HG03045 (cell line): ENCODE data around the gene CAPRIN1.
"Not testable (repeated sequence)": the region's sequence is repeated elsewhere in the genome, so short reads cannot be mapped to it uniquely, and the experiment has no call there.

ENCODE experiments used
- ATAC-seq: cut with Tn5 transposase; IDR thresholded peaks from one replicate; pipeline ENCODE4 v1.9.1; 2021; ENCODE audit warnings: mild to moderate bottlenecking, moderate library complexity; ENCODE audit not compliant: unreplicated experiment

Gene CAPRIN1

DNA sequence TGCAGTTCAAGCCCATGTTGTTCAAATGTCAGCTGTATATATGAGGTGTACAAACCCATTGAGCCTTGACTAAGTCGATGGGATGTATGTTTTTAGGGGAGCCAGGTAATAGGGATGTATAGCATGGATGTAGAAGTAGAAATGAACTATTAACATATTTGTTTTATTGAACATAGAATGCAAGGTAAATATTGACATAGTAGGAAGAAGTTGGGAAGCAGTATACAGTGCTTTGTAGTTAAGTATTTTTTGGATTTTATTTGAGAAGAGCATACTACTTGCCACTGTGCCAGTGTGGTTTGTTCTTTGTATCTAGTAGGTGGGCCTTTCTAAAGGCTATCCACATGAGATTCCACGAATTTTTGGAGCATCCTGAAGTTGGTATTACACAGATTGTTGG, 33.1 kb downstream of the CAPRIN1 start:
- no peak for ATAC-seq

DNA sequence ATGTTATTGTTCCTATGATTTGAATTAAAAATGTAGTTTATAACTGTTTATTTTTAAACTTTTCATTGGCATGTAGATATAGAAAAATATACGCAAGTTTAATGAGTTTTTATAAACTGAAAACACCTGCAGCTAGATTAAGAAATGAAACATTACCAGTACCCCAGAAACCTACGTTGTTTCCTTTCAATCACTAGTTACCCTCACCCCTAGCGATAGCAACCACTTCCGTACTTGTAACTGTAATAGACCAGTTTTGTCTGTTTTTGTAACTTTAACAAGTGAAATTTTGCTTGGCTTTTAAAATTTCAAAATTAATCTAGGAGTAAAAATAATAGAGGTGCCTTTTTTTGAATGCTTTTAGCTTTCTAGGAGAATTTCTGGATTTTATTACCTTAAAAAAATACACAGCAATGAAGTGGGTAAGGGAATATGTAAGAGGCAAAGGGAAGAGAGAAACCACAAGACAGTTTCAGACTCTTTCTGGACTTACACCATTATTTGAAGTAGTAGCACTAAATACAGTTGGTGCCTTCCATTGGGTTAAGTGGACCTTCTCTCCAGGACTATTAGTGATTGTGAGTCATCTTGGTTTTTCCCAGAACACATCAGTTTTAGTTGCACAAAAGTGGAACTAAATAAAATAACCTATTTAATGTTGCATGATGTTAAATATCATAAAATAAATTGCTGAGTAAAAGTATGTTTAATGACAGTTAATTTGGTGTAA, 35.2 kb downstream of the CAPRIN1 start:
- ATAC-seq: no peak

- no peak for ATAC-seq
Measured at GRCh38 chr11:34091825-34092224, 40.3 kb downstream of the CAPRIN1 start.

- not testable (repeated sequence) for ATAC-seq
Measured at GRCh38 chr11:34094900-34095299, 43.4 kb downstream of the CAPRIN1 start.

- ATAC-seq: no peak
Measured at GRCh38 chr11:34098813-34099212, 47.3 kb downstream of the CAPRIN1 start.

- ATAC-seq: no peak
Measured at GRCh38 chr11:34104680-34105078, 53.1 kb downstream of the CAPRIN1 start.

GRCh38 chr11:34105079-34105956, 53.8 kb downstream of the CAPRIN1 start, which contains the start of gene NAT10:
Gene NAT10, plus strand, starts transcription at chr11:34105629. Its CDS starts 2,597 bp downstream, at chr11:34108226.
- ATAC-seq: peak; percentile 86

DNA sequence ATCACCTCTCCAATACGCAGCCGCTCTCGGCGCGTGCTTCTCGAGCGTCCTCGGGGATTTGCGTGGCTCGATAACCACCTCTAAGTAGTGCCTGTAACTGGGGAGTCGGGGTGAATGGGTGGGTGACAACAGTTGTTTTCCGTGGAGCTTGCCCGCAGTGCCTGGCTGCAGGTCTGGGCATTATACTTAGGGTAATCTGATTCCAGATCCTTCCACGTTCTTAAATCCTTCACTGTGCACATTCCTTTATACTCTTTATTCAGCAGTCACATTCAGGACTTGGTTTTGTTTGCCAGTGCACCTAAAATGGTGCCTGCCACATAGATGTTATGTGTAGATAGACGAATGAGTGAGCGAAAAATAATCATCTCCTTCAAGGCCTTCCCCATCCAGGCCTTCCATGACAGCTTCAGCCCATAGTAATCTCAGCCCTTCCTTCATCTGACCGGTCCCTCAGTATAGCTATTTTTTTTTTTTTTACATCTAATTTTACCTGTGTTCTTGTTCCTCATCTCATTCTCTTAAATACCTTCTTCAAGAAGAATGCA, 54.5 kb downstream of the CAPRIN1 start:
- ATAC-seq: no peak

- ATAC-seq: no peak
Measured at GRCh38 chr11:34111722-34112270, 60.3 kb downstream of the CAPRIN1 start.

- no peak for ATAC-seq
Measured at GRCh38 chr11:34114014-34114413, 62.5 kb downstream of the CAPRIN1 start.

GRCh38 chr11:34114471-34114870, 62.9 kb downstream of the CAPRIN1 start:
- no peak for ATAC-seq

DNA sequence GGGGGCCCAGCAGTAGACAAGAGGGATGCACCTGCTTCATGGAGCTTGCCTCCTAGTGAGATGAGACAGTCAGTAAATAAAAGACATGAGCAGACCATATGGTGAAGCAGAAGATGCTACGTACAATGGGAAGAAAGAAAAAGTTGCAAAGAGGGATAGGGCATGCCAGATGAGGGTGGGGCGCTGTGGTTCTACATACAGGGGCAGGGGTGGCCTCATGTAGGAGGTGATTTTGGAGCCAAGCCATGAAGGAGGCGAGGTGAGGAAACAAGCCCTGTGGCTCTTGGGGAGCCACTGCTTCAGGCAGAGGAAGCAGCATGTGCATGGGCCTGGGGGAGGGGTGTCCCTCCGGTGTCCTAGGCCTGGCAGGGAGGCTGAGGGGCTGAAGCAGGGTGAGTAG, 69.1 kb downstream of the CAPRIN1 start:
- ATAC-seq: no peak

GRCh38 chr11:34124885-34125668, 73.5 kb downstream of the CAPRIN1 start:
- ATAC-seq: no peak

- ATAC-seq: no peak
Measured at GRCh38 chr11:34126959-34127848, 75.7 kb downstream of the CAPRIN1 start.

- no peak for ATAC-seq
Measured at GRCh38 chr11:34128824-34129223, 77.3 kb downstream of the CAPRIN1 start.

- ATAC-seq: no peak
Measured at GRCh38 chr11:34132261-34132965, 80.9 kb downstream of the CAPRIN1 start.

DNA sequence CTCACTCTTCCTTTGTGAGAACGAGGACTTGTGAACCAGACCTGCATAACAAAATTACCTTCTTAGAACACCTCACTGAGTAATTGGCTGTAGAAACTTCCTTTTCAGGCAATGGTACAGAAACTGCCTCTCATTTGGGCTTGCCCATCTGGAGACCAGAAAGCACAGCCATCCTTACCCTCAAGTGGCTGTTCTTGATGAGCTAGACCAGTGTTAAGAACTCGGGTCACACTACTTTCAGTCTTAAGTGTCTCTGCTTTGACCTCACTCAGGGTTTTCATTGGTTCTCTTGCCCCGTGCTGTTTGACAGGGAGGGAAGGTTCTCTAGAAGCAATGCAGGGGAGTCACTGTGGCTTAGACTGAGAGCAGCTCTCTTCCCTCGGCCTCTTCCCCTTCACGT, 83.2 kb downstream of the CAPRIN1 start:
- ATAC-seq: no peak

- no peak for ATAC-seq
Measured at GRCh38 chr11:34135439-34135838, 83.9 kb downstream of the CAPRIN1 start.

DNA sequence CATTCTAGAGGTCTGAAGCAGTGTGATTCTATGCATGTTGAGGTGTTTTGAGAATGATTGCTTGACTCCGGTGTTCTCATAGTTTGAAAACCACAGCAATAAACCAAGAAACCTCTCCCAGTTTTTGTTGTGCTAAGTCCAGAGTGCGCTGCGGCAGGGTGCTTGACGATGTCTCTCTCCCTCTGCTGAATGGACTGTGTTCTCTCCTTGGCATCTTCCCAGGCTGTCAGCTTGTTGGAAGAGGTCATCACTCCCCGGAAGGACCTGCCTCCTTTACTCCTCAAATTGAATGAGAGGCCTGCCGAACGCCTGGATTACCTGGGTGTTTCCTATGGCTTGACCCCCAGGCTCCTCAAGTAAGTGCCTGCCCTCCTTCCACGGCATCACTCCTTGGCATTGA, 84.9 kb downstream of the CAPRIN1 start:
- no peak for ATAC-seq
